Activated gamma-delta T cell (primary cell): ENCODE data around the gene C15orf40.
"Not testable (repeated sequence)": the region's sequence is repeated elsewhere in the genome, so short reads cannot be mapped to it uniquely, and the experiment has no call there.

Experiments used
- DNase-seq: peaks from one replicate; lab custom pipeline; 2025; lab: John Stamatoyannopoulos, UW
- total RNA-seq, 2 donors: gene quantifications; one replicate each; lab custom pipeline; 2026; lab: John Stamatoyannopoulos, UW

The C15orf40 gene
- total RNA-seq = 49.3 to 57.6 reads per million in 2 donors

GRCh38 chr15:83011271-83012075, at the start of gene C15orf40:
TSS of gene C15orf40 (minus strand) at chr15:83011639. CDS start at chr15:83011607, 32 bp downstream.
- DNase-seq = peak; percentile 82

- no peak for DNase-seq
Observed at GRCh38 chr15:83057696-83058376, 46.4 kb upstream of the C15orf40 start.

- DNase-seq = no peak
Observed at GRCh38 chr15:83057002-83057401, 45.6 kb upstream of the C15orf40 start.

GRCh38 chr15:83053151-83053550, 41.7 kb upstream of the C15orf40 start:
- DNase-seq = no peak

GRCh38 chr15:83046558-83047127, 35.2 kb upstream of the C15orf40 start:
- no peak for DNase-seq

GRCh38 chr15:83044156-83044555, 32.7 kb upstream of the C15orf40 start:
- no peak for DNase-seq

- DNase-seq = no peak
Observed at GRCh38 chr15:83039206-83039605, 27.8 kb upstream of the C15orf40 start.

- no peak for DNase-seq
Observed at GRCh38 chr15:83036253-83036652, 24.8 kb upstream of the C15orf40 start.

GRCh38 chr15:83031234-83031633, 19.8 kb upstream of the C15orf40 start:
- DNase-seq = not testable (repeated sequence)

- DNase-seq = no peak
Observed at GRCh38 chr15:83030021-83030420, 18.6 kb upstream of the C15orf40 start.

GRCh38 chr15:83018436-83018835, 7.0 kb upstream of the C15orf40 start:
- no peak for DNase-seq

GRCh38 chr15:83016906-83017305, 5.5 kb upstream of the C15orf40 start:
- DNase-seq = no peak

GRCh38 chr15:83015361-83015760, 3.9 kb upstream of the C15orf40 start:
- no peak for DNase-seq

- DNase-seq = no peak
Observed at GRCh38 chr15:83014205-83014653, 2.8 kb upstream of the C15orf40 start.

GRCh38 chr15:83012636-83013035, 1.2 kb upstream of the C15orf40 start:
- DNase-seq = no peak

GRCh38 chr15:83012076-83012426, 612 bp upstream of the C15orf40 start:
- DNase-seq = no peak

- DNase-seq = no peak
Observed at GRCh38 chr15:83010709-83011270, 649 bp downstream of the C15orf40 start.

- DNase-seq = not testable (repeated sequence)
Observed at GRCh38 chr15:83000672-83001031, 10.8 kb downstream of the C15orf40 start.

- DNase-seq = no peak
Observed at GRCh38 chr15:82999905-83000671, 11.4 kb downstream of the C15orf40 start.

- no peak for DNase-seq
Observed at GRCh38 chr15:82999426-82999825, 12.0 kb downstream of the C15orf40 start.

GRCh38 chr15:82995938-82996337, 15.5 kb downstream of the C15orf40 start:
- no peak for DNase-seq

GRCh38 chr15:82995076-82995475, 16.4 kb downstream of the C15orf40 start:
- no peak for DNase-seq
